Activated CD8-positive, alpha-beta T cell treated with anti-CD3 and anti-CD28 coated beads for 36 hours (primary cell): ENCODE data around the gene ITPR2. TPM values are rescaled to one million over a fixed set of nuclear protein-coding genes. Genes with fewer than 3 reads are reported as not detected.
A peak's percentile ranks its signal among the peaks of the same experiment; 100 is the strongest.

Experiments used
- ATAC-seq: fragments of 200-7000 bp; cut with Tn5 transposase; one replicate; pipeline ENCODE4 v1.10.0; 2021; ENCODE audit warnings: mild to moderate bottlenecking, moderate library complexity
- CTCF ChIA-PET: fragments of 350-600 bp; sonication (Branson Sonifier 250); formaldehyde crosslinking; loops from one replicate; lab custom pipeline; 2021; ENCODE audit warnings: antibody characterized with exemption; lab: Charles Lee
- POLR2A ChIA-PET: fragments of 350-600 bp; sonication (Branson Sonifier 250); formaldehyde crosslinking; loops from one replicate; lab custom pipeline; 2021; ENCODE audit warnings: antibody characterized with exemption; lab: Charles Lee
- DNase-seq: peaks from one replicate; pipeline ENCODE4 v3.0.0-alpha.2; 2020
- H3K27ac Mint-ChIP-seq: one replicate; pipeline ENCODE4 v1.8.0; 2021; ENCODE audit warnings: mild to moderate bottlenecking, mixed read lengths
- H3K27me3 Mint-ChIP-seq: one replicate; pipeline ENCODE4 v1.8.0; 2021; ENCODE audit warnings: mixed read lengths
- H3K36me3 Mint-ChIP-seq: one replicate; pipeline ENCODE4 v1.8.0; 2021; ENCODE audit warnings: low read depth, mixed read lengths
- H3K4me1 Mint-ChIP-seq: one replicate; pipeline ENCODE4 v1.8.0; 2021; ENCODE audit warnings: low read depth, mixed read lengths
- H3K4me3 Mint-ChIP-seq: one replicate; pipeline ENCODE4 v1.8.0; 2021; ENCODE audit warnings: mild to moderate bottlenecking, moderate library complexity, mixed read lengths
- H3K9me3 Mint-ChIP-seq: one replicate; pipeline ENCODE4 v1.8.0; 2021; ENCODE audit warnings: mixed read lengths
- intact Hi-C: fragments of 100-400 bp; cut with micrococcal nuclease; formaldehyde crosslinking; loops from one replicate; pipeline ENCODE4 v1.10.0; 2022
- total RNA-seq, 2 experiments: library from RNA; stranded (reverse); gene quantifications; one replicate each; pipeline ENCODE4 v1.2.3, GENCODE V29; 2021
- TF ChIP-seq, protein P1 (sequence below): fragments of 200-600 bp; IDR thresholded peaks from one replicate; pipeline ENCODE4 v1.8.0; 2022; ENCODE audit warnings: antibody characterized with exemption, mild to moderate bottlenecking

ITPR2 gene
- total RNA-seq, 2 experiments from 2014 or later = 38.9 to 41.2 TPM

DNA sequence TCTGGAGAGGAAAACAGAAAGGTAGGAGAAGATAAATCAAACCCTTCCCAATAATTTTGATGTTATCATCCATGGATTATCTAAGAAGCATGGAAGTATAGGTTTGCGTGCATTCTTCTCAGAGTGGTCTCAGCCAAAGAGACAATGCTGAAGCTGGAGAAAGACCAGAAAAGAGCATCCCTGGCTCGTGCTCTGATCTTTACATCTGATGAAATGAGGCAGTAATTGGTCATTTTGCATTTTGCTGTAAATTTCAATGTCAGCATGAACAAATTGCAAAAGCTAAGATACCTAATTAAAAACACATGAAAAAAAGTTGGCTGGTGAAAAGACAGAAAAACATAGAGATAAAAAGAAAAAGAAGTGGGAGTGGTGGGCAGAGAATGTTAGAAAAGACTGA, 252.4 kb downstream of the ITPR2 start:
- no peak overlapping the region for H3K27ac Mint-ChIP-seq
- TF ChIP-seq, protein P1, sequence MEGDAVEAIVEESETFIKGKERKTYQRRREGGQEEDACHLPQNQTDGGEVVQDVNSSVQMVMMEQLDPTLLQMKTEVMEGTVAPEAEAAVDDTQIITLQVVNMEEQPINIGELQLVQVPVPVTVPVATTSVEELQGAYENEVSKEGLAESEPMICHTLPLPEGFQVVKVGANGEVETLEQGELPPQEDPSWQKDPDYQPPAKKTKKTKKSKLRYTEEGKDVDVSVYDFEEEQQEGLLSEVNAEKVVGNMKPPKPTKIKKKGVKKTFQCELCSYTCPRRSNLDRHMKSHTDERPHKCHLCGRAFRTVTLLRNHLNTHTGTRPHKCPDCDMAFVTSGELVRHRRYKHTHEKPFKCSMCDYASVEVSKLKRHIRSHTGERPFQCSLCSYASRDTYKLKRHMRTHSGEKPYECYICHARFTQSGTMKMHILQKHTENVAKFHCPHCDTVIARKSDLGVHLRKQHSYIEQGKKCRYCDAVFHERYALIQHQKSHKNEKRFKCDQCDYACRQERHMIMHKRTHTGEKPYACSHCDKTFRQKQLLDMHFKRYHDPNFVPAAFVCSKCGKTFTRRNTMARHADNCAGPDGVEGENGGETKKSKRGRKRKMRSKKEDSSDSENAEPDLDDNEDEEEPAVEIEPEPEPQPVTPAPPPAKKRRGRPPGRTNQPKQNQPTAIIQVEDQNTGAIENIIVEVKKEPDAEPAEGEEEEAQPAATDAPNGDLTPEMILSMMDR = no peak
- POLR2A ChIA-PET = interaction anchor here (0.7 kb wide), 2 partner anchors 118 to 456 kb away, joined by 3 read pairs; no protein-coding TSS in a partner anchor
- intact Hi-C loops = no loop called here
- no peaks in the 10 kb centered on the region for H3K27me3 Mint-ChIP-seq
- no peak for ATAC-seq
- no peaks in the 10 kb centered on the region for H3K9me3 Mint-ChIP-seq
- H3K4me1 Mint-ChIP-seq = peaks cover 11% of the 10 kb centered on the region
- H3K36me3 Mint-ChIP-seq = peaks cover 28% of the 10 kb centered on the region
- DNase-seq = no peak
- CTCF ChIA-PET = no interaction called here
- H3K4me3 Mint-ChIP-seq = no peak overlapping the region

DNA sequence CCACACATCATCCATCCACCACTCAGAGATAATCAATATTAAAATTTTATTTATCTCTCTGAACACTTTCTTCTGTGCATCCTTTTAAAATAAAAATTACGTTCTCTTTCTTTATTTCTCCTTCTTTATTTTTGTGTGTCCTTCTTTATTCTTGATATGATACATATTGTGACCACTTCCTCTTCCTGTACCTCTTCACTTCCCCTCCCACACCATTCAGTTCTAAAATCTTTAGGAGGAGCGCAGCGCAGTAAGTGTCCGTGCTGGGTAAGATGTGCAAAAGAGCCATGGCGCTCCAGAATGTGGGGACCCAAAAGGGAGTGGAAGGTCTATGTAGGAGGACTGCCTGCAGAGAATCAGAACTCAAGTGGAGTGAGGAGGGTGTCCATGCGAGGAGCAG, 256.7 kb downstream of the ITPR2 start:
- H3K27ac Mint-ChIP-seq = peak overlapping the region; percentile 21

DNA sequence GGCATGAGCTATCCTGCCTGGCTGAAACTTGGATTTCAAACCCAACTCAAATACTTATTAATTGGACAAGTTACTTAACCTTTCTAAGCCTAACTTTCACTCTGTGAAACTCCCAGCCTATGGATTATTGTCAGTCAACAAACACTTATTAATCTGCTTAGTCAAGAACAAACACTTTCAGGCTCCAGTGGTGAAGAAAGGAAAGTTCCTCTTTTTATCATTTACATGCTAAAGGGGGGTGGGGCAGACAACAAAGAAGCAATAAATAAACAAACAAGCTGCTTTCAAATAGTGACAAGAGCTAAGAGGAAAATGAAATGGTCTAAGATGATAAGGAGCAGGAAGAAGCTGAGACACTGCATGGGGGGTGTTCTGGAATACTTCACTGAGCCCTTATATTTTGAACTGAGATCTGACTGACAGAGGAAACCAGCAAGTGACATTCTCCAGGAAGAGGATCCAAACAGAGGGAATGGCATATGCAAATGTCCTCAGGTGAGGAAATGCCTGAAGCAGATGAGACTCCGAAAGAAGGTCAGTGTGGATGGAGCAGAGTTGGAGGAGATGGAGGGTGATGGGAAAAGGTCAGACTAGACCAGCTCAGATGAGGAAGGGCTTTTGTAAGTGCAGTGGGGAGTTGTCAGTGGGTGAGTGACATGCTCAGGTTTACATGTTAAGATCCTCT, 259.6 kb downstream of the ITPR2 start:
- CTCF ChIA-PET = interaction anchor here (0.8 kb wide), 1 partner anchor 455 kb away, joined by 3 read pairs; no protein-coding TSS in a partner anchor
- peaks cover 11% of the 10 kb centered on the region for H3K4me1 Mint-ChIP-seq
- no peak overlapping the region for H3K27ac Mint-ChIP-seq
- peaks cover 41% of the 10 kb centered on the region for H3K36me3 Mint-ChIP-seq
- no peaks in the 10 kb centered on the region for H3K27me3 Mint-ChIP-seq
- no peak overlapping the region for H3K4me3 Mint-ChIP-seq
- H3K9me3 Mint-ChIP-seq = no peaks in the 10 kb centered on the region
- POLR2A ChIA-PET = no interaction called here
- no peak for ATAC-seq
- no peak for DNase-seq
- intact Hi-C loops = no loop called here
- TF ChIP-seq, protein P1 = no peak

More for the DNA sequence above, 256.7 kb downstream of the ITPR2 start:
- TF ChIP-seq, protein P1 = no peak
- peaks cover 51% of the 10 kb centered on the region for H3K36me3 Mint-ChIP-seq
- ATAC-seq (peak; percentile 30), DNase-seq (no peak)
- POLR2A ChIA-PET = no interaction called here
- no peak overlapping the region for H3K4me3 Mint-ChIP-seq
- peaks cover 11% of the 10 kb centered on the region for H3K4me1 Mint-ChIP-seq
- no peaks in the 10 kb centered on the region for H3K9me3 Mint-ChIP-seq
- intact Hi-C loops = no loop called here
- CTCF ChIA-PET = no interaction called here
- no peaks in the 10 kb centered on the region for H3K27me3 Mint-ChIP-seq

DNA sequence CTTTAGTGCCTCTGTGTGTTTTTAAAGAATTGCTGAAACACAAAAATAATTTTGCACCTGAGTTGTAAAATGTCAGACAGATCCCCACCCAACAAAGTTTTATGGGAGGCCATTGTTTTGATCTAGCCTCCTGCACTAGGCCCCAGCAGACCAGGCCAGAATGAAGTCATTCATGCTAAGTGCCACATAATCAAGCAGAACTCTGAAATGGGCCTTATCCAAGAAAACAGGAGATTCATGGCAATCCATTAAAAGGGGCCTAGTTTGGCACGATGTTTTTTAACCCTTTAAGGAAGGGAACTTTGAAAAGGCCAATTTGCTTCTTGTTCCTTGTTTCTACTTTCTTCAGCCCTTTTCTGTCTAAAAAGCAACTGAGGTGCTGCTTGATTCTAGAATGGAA, 260.9 kb downstream of the ITPR2 start:
- POLR2A ChIA-PET = no interaction called here
- H3K36me3 Mint-ChIP-seq = peaks cover 37% of the 10 kb centered on the region
- DNase-seq (no peak), ATAC-seq (no peak)
- intact Hi-C loops = no loop called here
- H3K9me3 Mint-ChIP-seq = no peaks in the 10 kb centered on the region
- no peaks in the 10 kb centered on the region for H3K27me3 Mint-ChIP-seq
- H3K27ac Mint-ChIP-seq = no peak overlapping the region
- TF ChIP-seq, protein P1 = no peak
- CTCF ChIA-PET = no interaction called here
- peaks cover 9% of the 10 kb centered on the region for H3K4me1 Mint-ChIP-seq
- H3K4me3 Mint-ChIP-seq = no peak overlapping the region

DNA sequence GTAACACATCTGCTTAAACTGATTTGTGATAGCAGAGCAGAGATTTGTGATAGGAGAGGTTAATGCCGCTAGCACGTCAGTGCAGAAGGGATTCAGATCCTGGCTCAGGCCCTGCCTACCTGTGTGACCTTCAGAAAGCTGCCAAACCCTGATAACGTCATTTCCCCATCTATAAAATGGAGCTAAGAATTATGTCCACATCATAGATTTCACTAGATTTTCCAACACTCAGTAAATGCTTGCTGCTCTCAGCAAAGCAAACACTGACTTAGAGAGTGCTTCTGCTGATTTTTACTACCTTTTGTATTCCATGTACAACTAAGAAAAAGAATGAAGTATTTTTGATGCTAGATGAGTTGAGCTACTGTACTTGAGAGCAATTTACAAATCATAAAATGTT, 261.4 kb downstream of the ITPR2 start:
- TF ChIP-seq, protein P1 = no peak
- no peak for ATAC-seq
- peaks cover 6% of the 10 kb centered on the region for H3K4me1 Mint-ChIP-seq
- ChIA-PET CTCF (interaction anchor here (1.3 kb wide), 1 partner anchor 14 kb away, joined by 3 read pairs; no protein-coding TSS in a partner anchor), POLR2A (no interaction called here)
- H3K9me3 Mint-ChIP-seq = no peaks in the 10 kb centered on the region
- H3K36me3 Mint-ChIP-seq = peaks cover 33% of the 10 kb centered on the region
- H3K27ac Mint-ChIP-seq = no peak overlapping the region
- no peaks in the 10 kb centered on the region for H3K27me3 Mint-ChIP-seq
- no peak overlapping the region for H3K4me3 Mint-ChIP-seq
- DNase-seq = no peak
- intact Hi-C loops = no loop called here
